IMR-90 (cell line): ENCODE results near the gene WNT7B. TPM values are rescaled to one million over a fixed set of nuclear protein-coding genes. Genes with fewer than 3 reads are reported as not detected.
A peak's percentile ranks its signal among the peaks of the same experiment; 100 is the strongest.

ENCODE experiments used
- ATAC-seq: fragments of 200-7000 bp; cut with Tn5 transposase; 2 replicates; pipeline ENCODE4 v1.9.1; 2020; ENCODE audit warnings: low read depth, mild to moderate bottlenecking, moderate library complexity
- BruUV-seq: library from RNA; stranded (reverse); fragments of 400-500 nt; replicated peaks from 2 replicates; lab custom pipeline; 2021; lab: Mats Ljungman, UMichigan
- CTCF ChIA-PET: fragments of 300-600 bp; formaldehyde crosslinking; extraction: SDS; loops from one replicate; lab custom pipeline; 2021; ENCODE audit warnings: antibody characterized with exemption; lab: Yijun Ruan, JAX
- POLR2A ChIA-PET: fragments of 300-600 bp; sonication (Branson Sonifier 250); formaldehyde crosslinking; loops from one replicate; lab custom pipeline; 2022; ENCODE audit warnings: antibody characterized with exemption; ENCODE audit not compliant: unreplicated experiment; lab: Charles Lee
- DNase-seq: peaks from one replicate; pipeline ENCODE4 v3.0.0; 2013
- H2AFZ ChIP-seq: replicated peaks from 2 replicates; pipeline ENCODE3; 2013; ENCODE audit warnings: low read length, mild to moderate bottlenecking; ENCODE audit not compliant: poor library complexity
- H2AK5ac ChIP-seq: 2 replicates; pipeline ENCODE4 v1.6.1; 2013; ENCODE audit warnings: low read depth, low read length, inconsistent platforms
- H2AK9ac ChIP-seq: replicated peaks from 2 replicates; pipeline ENCODE3; 2013; ENCODE audit warnings: mild to moderate bottlenecking, low read depth, low read length, moderate library complexity; ENCODE audit not compliant: poor library complexity
- H2BK120ac ChIP-seq: 2 replicates; pipeline ENCODE4 v1.6.1; 2013; ENCODE audit warnings: low read depth, low read length, inconsistent platforms
- H2BK15ac ChIP-seq: 3 replicates; pipeline ENCODE4 v1.6.1; 2013; ENCODE audit warnings: low read depth, low read length, inconsistent platforms
- H2BK20ac ChIP-seq: 2 replicates; pipeline ENCODE4 v1.6.1; 2013; ENCODE audit warnings: low read depth, mild to moderate bottlenecking, inconsistent platforms, low read length, moderate library complexity
- H2BK5ac ChIP-seq: 2 replicates; pipeline ENCODE4 v1.6.1; 2013; ENCODE audit warnings: mild to moderate bottlenecking, low read depth, low read length, inconsistent platforms; ENCODE audit not compliant: poor library complexity, severe bottlenecking
- H3K14ac ChIP-seq: replicated peaks from 2 replicates; pipeline ENCODE4 v1.6.1; 2013; ENCODE audit warnings: low read depth, low read length, inconsistent platforms
- H3K18ac ChIP-seq: 2 replicates; pipeline ENCODE4 v1.6.1; 2013; ENCODE audit warnings: low read depth, low read length, control low read depth
- H3K23ac ChIP-seq: 2 replicates; pipeline ENCODE4 v1.6.1; 2013; ENCODE audit warnings: low read depth, low read length, inconsistent platforms
- H3K27ac ChIP-seq: 2 replicates; pipeline ENCODE4 v1.5.1; 2013; ENCODE audit warnings: mild to moderate bottlenecking, control low read depth, low read length; ENCODE audit not compliant: insufficient read depth
- H3K27me3 ChIP-seq: 2 replicates; pipeline ENCODE4 v1.6.1; 2013; ENCODE audit warnings: low read length; ENCODE audit not compliant: control insufficient read depth, insufficient read depth
- H3K36me3 ChIP-seq: 2 replicates; pipeline ENCODE4 v1.6.1; 2013; ENCODE audit warnings: low read length, mixed read lengths; ENCODE audit not compliant: control insufficient read depth, insufficient read depth
- H3K4ac ChIP-seq: 2 replicates; pipeline ENCODE4 v1.6.1; 2013; ENCODE audit warnings: low read depth, low read length, inconsistent platforms
- H3K4me1 ChIP-seq: 2 replicates; pipeline ENCODE4 v1.6.1; 2013; ENCODE audit warnings: low read length, mixed read lengths; ENCODE audit not compliant: control insufficient read depth, insufficient read depth
- H3K4me2 ChIP-seq: 2 replicates; pipeline ENCODE4 v1.6.1; 2013; ENCODE audit warnings: low read depth, mild to moderate bottlenecking, control low read depth, low read length, moderate library complexity
- H3K4me3 ChIP-seq: 2 replicates; pipeline ENCODE4 v1.5.1; 2013; ENCODE audit warnings: low read depth, mild to moderate bottlenecking, control low read depth, low read length, moderate library complexity; ENCODE audit not compliant: insufficient read depth
- H3K56ac ChIP-seq: 2 replicates; pipeline ENCODE4 v1.6.1; 2013; ENCODE audit warnings: low read length, inconsistent platforms; ENCODE audit not compliant: insufficient read depth; ENCODE audit errors: extremely low read depth
- H3K79me1 ChIP-seq, 2 experiments: 2 replicates each; pipeline ENCODE4 v1.6.1; 2013; ENCODE audit warnings: low read length in 2 of 2, inconsistent platforms in 1 of 2, low read depth in 1 of 2
- H3K9ac ChIP-seq: 2 replicates; pipeline ENCODE4 v1.6.1; 2013; ENCODE audit warnings: low read depth, low read length, control low read depth
- H3K9me1 ChIP-seq: 2 replicates; pipeline ENCODE4 v1.6.1; 2013; ENCODE audit warnings: low read length, inconsistent platforms; ENCODE audit not compliant: insufficient read depth
- H3K9me3 ChIP-seq: 2 replicates; pipeline ENCODE4 v1.6.1; 2013; ENCODE audit warnings: low read length; ENCODE audit not compliant: control insufficient read depth, insufficient read depth
- H4K20me1 ChIP-seq: 2 replicates; pipeline ENCODE4 v1.6.1; 2013; ENCODE audit warnings: low read length, inconsistent platforms; ENCODE audit not compliant: insufficient read depth
- H4K5ac ChIP-seq: 2 replicates; pipeline ENCODE4 v1.6.1; 2013; ENCODE audit warnings: mild to moderate bottlenecking, low read depth, low read length, control low read depth
- H4K8ac ChIP-seq, 2 experiments: 2 replicates each; pipeline ENCODE4 v1.6.1; 2013; ENCODE audit warnings: low read depth in 2 of 2, low read length in 2 of 2, control low read depth in 1 of 2, inconsistent platforms in 1 of 2
- H4K91ac ChIP-seq: 2 replicates; pipeline ENCODE4 v1.6.1; 2013; ENCODE audit warnings: low read depth, low read length, inconsistent platforms; ENCODE audit not compliant: insufficient read depth
- BHLHE40 ChIP-seq: fragments of 150-350 bp; IDR thresholded peaks from 2 replicates; pipeline ENCODE4 v1.6.1; 2016; ENCODE audit warnings: mild to moderate bottlenecking, low read depth, low read length
- CEBPB ChIP-seq: IDR thresholded peaks from 2 replicates; pipeline ENCODE4 v1.6.1; 2012; ENCODE audit warnings: low read depth, low read length, improper control_type of control experiment
- CHD1 ChIP-seq: IDR thresholded peaks from 2 replicates; pipeline ENCODE4 v1.6.1; 2012; ENCODE audit warnings: low read depth, low read length, improper control_type of control experiment
- CTCF ChIP-seq: conservative IDR thresholded peaks from 2 replicates; pipeline ENCODE4 v1.5.1; 2012; ENCODE audit warnings: mild to moderate bottlenecking, low read depth, low read length, improper control_type of control experiment
- ELK1 ChIP-seq: fragments of 150-350 bp; IDR thresholded peaks from 2 replicates; pipeline ENCODE4 v1.6.1; 2016; ENCODE audit warnings: low read depth, mild to moderate bottlenecking, low read length, moderate library complexity, borderline replicate concordance
- FOS ChIP-seq: fragments of 150-350 bp; IDR thresholded peaks from 2 replicates; pipeline ENCODE4 v1.6.1; 2016; ENCODE audit warnings: low read depth, low read length
- MAFK ChIP-seq: IDR thresholded peaks from 2 replicates; pipeline ENCODE4 v1.6.1; 2012; ENCODE audit warnings: low read depth, low read length, improper control_type of control experiment
- MAZ ChIP-seq: IDR thresholded peaks from 2 replicates; pipeline ENCODE4 v1.6.1; 2012; ENCODE audit warnings: low read depth, mild to moderate bottlenecking, low read length, improper control_type of control experiment, moderate library complexity, borderline replicate concordance
- MXI1 ChIP-seq: IDR thresholded peaks from 2 replicates; pipeline ENCODE4 v1.6.1; 2012; ENCODE audit warnings: low read depth, mild to moderate bottlenecking, low read length, moderate library complexity, borderline replicate concordance
- NFE2L2 ChIP-seq: fragments of 150-350 bp; IDR thresholded peaks from 2 replicates; pipeline ENCODE4 v1.6.1; 2016; ENCODE audit warnings: low read depth, mild to moderate bottlenecking, low read length
- POLR2A ChIP-seq: IDR thresholded peaks from 2 replicates; pipeline ENCODE4 v1.6.1; 2012; ENCODE audit warnings: mild to moderate bottlenecking, low read depth, low read length
- RAD21 ChIP-seq: IDR thresholded peaks from 2 replicates; pipeline ENCODE4 v1.6.1; 2012; ENCODE audit warnings: low read length, improper control_type of control experiment
- RCOR1 ChIP-seq: IDR thresholded peaks from 2 replicates; pipeline ENCODE4 v1.6.1; 2012; ENCODE audit warnings: mild to moderate bottlenecking, low read length, improper control_type of control experiment; ENCODE audit not compliant: insufficient replicate concordance
- RFX5 ChIP-seq: IDR thresholded peaks from 2 replicates; pipeline ENCODE4 v1.8.0; 2012; ENCODE audit warnings: low read depth, mild to moderate bottlenecking, low read length, moderate library complexity
- SMC3 ChIP-seq: fragments of 150-350 bp; IDR thresholded peaks from 2 replicates; pipeline ENCODE4 v1.6.1; 2016; ENCODE audit warnings: low read depth, mild to moderate bottlenecking, antibody characterized with exemption, low read length, moderate library complexity
- USF2 ChIP-seq: fragments of 150-350 bp; IDR thresholded peaks from 2 replicates; pipeline ENCODE4 v1.6.1; 2017; ENCODE audit warnings: mild to moderate bottlenecking, antibody characterized with exemption, low read length, low read depth
- WGBS, 2 experiments: methylation state at CpG; one replicate each; pipeline versions ENCODE4 v1.1.5 to v1.1.7; 2013; ENCODE audit warnings: missing lambda C conversion rate in 2 of 2; ENCODE audit not compliant: insufficient read length in 1 of 2; ENCODE audit errors: extremely low coverage in 2 of 2; 5-methylcytosine and 5-hydroxymethylcytosine counted together
- dilution Hi-C: fragments of 300-500 bp; cut with HindIII; formaldehyde crosslinking; loops from one replicate; pipeline ENCODE4 v1.14.3; 2018; ENCODE audit warnings: low sequenced_read_pairs; ENCODE audit not compliant: unreplicated experiment
- in situ Hi-C: fragments of 300-500 bp; cut with MboI; formaldehyde crosslinking; loops from 3 replicates; pipeline ENCODE4 v1.14.3; 2019; ENCODE audit warnings: low sequenced_read_pairs, inconsistent platforms, mixed read lengths
- intact Hi-C: fragments of 100-400 bp; cut with micrococcal nuclease; formaldehyde crosslinking; loops from 2 replicates; pipeline ENCODE4 v1.10.0; 2022
- polyA plus RNA-seq, 3 experiments: library from polyadenylated mRNA; depleted of rRNA; stranded (reverse); fragments of >200 nt; gene quantifications; 2 replicates each; pipeline ENCODE4 v1.2.3, GENCODE V29; 2012; ENCODE audit warnings: low replicate concordance in 1 of 3
- total RNA-seq: library from RNA; depleted of rRNA; stranded (reverse); fragments of >200 nt; gene quantifications from 2 replicates; pipeline ENCODE4 v1.2.3, GENCODE V29; 2012

The WNT7B gene
- total and polyA plus RNA-seq, 2 of the 4 experiments (the other 2 are of a cell fraction), result under 0.01 to 0.15 TPM

DNA sequence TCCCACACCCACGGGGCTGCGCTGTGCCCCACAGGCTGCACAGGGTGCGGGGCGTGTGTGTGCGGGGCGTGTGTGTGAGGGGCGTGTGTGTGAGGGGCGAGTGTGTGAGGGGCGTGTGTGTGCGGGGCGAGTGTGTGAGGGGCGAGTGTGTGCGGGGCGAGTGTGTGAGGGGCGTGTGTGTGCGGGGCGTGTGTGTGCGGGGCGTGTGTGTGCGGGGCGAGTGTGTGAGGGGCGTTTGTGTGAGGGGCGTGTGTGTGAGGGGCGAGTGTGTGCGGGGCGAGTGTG lies 86.7 kb downstream of the WNT7B start:
- Histone ChIP-seq H3K27me3 (peaks cover 12% of the 10 kb centered on the region), H3K4ac (no peak overlapping the region), H3K14ac (no peak overlapping the region), H3K36me3 (no peaks in the 10 kb centered on the region), H3K9ac (no peak overlapping the region), H2BK15ac (no peak overlapping the region), H4K91ac (no peak overlapping the region), H3K4me2 (no peak overlapping the region), H2BK20ac (no peak overlapping the region), H3K9me1 (no peaks in the 10 kb centered on the region; the same call in 1 of the 2 replicates), H4K8ac (no peak overlapping the region), H2BK5ac (no peak overlapping the region), H2AK5ac (no peak overlapping the region), H4K20me1 (no peaks in the 10 kb centered on the region), H3K4me3 (no peak overlapping the region), H3K18ac (no peak overlapping the region), H3K23ac (no peak overlapping the region), H2AK9ac (peak overlapping the region; percentile 52), H3K4me1 (peaks cover 10% of the 10 kb centered on the region), H4K5ac (no peak overlapping the region), H3K79me1 (no peaks in the 10 kb centered on the region), H3K27ac (no peak overlapping the region), H2AFZ (no peak overlapping the region), H3K56ac (no peak overlapping the region), H2BK120ac (no peak overlapping the region), H3K9me3 (no peaks in the 10 kb centered on the region)
- intact Hi-C loops, result no loop called here
- ChIA-PET POLR2A (no interaction called here), CTCF (no interaction called here)
- no peak for TF ChIP-seq USF2
- no peak for TF ChIP-seq FOS
- TF ChIP-seq CTCF, result no peak
- TF ChIP-seq NFE2L2, result no peak
- no peak for TF ChIP-seq CHD1
- no peak for TF ChIP-seq MAZ
- TF ChIP-seq RAD21, result no peak
- no peak for TF ChIP-seq BHLHE40
- no peak for TF ChIP-seq MXI1
- no peak for TF ChIP-seq RFX5
- no peak for TF ChIP-seq CEBPB
- no peak for TF ChIP-seq RCOR1
- TF ChIP-seq MAFK, result no peak
- no peak for TF ChIP-seq SMC3
- no peak for TF ChIP-seq ELK1
- no peak for TF ChIP-seq POLR2A
- in situ Hi-C loops, result no loop called here
- no TSS peak for BruUV-seq
- ATAC-seq, result no peak
- DNase-seq, result no peak
- dilution Hi-C loops, result no loop called here
- 100% methylated on average over 4 of the region's 26 CpGs; no CpG with 5 or more reads in 1 of the 2 experiments for WGBS, 2 experiments
